GM12801 (cell line): ENCODE results near the gene DEAF1.

ENCODE experiments used
- TF ChIP-seq, protein P1 (sequence below): IDR thresholded peaks from one replicate; pipeline ENCODE4 v1.5.1; 2011; ENCODE audit warnings: control low read depth; ENCODE audit not compliant: insufficient read length; ENCODE audit errors: extremely low read depth

Gene DEAF1

DNA sequence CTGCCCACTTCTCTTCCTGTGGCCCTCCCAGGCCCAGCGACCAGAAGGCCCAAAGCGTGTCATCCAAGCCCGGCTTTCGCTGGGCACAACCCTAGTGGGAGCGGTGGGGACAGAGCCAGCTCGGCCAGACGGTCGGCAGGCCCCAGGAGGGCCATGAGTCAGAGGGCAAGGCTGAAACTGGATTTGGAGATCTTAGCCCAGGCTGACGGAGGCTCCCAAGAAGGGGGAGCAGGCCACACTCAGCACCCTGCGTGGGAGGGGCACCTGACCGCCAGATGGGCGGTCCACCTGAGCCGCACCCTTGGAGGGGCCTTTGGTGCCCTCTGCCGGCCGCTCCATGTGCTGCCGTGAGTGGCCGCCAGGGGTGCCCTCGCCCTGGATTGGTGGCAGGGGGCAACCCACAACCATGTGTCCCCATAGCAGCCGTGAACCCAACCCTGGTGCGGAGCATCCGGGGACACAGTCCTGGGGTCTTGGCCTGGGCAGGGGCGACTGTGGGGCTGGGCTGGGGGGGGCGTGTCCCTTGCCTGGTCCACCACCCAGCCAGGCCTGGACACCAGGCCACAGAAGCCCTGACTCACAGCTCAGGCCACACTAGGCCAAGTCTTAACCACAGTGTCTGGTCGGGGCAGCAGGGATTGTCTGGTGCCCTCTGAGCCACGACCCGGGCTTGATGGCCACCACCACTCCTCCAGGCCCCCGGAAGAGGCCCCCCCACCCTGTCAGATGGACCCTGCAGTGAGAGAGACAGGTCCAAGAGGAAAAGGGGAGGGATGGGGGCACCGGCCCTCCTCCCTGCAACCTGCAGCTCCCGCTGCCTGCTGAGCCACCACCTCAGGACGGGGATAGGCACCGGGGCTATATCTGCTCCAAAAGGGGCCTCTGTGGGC is 33.1 kb upstream of the DEAF1 start:
- TF ChIP-seq, protein P1, sequence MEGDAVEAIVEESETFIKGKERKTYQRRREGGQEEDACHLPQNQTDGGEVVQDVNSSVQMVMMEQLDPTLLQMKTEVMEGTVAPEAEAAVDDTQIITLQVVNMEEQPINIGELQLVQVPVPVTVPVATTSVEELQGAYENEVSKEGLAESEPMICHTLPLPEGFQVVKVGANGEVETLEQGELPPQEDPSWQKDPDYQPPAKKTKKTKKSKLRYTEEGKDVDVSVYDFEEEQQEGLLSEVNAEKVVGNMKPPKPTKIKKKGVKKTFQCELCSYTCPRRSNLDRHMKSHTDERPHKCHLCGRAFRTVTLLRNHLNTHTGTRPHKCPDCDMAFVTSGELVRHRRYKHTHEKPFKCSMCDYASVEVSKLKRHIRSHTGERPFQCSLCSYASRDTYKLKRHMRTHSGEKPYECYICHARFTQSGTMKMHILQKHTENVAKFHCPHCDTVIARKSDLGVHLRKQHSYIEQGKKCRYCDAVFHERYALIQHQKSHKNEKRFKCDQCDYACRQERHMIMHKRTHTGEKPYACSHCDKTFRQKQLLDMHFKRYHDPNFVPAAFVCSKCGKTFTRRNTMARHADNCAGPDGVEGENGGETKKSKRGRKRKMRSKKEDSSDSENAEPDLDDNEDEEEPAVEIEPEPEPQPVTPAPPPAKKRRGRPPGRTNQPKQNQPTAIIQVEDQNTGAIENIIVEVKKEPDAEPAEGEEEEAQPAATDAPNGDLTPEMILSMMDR, result no peak

DNA sequence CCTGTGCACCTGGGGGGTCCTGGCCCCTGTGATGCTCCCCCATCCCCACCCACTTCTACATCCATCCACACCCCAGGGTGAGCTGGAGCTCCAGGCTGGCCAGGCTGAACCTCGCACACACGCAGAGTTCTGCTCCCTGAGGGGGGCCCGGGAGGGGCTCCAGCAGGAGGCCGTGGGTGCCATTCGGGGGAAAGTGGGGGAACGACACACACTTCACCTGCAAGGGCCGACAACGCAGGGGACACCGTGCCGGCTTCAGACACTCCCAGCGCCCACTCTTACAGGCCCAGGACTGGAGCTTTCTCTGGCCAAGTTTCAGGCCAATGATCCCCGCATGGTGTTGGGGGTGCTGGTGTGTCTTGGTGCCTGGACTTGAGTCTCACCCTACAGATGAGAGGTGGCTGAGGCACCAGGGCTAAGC is 32.3 kb upstream of the DEAF1 start:
- TF ChIP-seq, protein P1, result no peak

DNA sequence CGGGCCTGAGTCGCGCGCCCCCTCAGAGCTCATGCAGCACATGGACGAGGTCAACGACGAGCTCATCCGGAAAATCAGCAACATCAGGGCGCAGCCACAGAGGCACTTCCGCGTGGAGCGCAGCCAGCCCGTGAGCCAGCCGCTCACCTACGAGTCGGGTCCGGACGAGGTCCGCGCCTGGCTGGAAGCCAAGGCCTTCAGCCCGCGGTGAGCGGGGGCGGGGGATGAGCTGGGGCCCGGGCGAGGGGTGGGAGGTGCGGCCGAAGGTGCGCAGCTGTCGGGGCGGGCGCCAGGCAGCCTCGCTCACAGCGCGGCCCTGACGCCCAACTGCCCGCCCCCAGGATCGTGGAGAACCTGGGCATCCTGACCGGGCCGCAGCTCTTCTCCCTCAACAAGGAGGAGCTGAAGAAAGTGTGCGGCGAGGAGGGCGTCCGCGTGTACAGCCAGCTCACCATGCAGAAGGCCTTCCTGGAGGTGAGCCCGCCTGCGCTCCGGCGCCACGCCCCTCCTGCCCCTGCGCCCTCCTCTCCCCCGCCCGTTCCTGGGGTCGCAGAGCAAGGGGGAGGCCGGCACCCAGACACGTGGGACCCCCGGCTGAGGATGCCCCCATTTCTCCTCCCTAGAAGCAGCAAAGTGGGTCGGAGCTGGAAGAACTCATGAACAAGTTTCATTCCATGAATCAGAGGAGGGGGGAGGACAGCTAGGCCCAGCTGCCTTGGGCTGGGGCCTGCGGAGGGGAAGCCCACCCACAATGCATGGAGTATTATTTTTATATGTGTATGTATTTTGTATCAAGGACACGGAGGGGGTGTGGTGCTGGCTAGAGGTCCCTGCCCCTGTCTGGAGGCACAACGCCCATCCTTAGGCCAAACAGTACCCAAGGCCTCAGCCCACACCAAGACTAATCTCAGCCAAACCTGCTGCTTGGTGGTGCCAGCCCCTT is 31.5 kb upstream of the DEAF1 start:
- TF ChIP-seq, protein P1, result no peak

DNA sequence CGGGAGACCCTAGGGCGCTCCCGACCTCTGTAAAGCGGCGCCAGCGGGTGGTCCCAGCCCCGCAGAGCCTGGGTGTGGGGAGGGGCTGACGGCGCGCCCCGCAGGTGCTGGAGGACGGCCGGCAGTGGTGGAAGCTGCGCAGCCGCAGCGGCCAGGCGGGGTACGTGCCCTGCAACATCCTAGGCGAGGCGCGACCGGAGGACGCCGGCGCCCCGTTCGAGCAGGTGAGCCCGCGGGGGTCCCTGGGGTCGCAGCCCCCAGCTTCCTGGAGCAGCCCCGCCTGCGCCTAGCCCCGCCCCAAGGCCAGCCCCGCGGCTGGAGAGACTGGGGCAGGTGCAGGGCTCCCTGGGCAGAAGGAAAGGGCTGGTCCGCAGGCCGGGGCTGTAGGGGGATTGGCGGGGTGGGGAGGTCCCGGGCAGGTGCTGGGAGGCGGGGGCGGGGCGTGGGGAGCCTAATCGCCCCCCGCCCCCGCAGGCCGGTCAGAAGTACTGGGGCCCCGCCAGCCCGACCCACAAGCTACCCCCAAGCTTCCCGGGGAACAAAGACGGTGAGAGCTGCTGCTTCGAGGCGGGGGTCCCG is 30.7 kb upstream of the DEAF1 start:
- TF ChIP-seq, protein P1, result no peak

DNA sequence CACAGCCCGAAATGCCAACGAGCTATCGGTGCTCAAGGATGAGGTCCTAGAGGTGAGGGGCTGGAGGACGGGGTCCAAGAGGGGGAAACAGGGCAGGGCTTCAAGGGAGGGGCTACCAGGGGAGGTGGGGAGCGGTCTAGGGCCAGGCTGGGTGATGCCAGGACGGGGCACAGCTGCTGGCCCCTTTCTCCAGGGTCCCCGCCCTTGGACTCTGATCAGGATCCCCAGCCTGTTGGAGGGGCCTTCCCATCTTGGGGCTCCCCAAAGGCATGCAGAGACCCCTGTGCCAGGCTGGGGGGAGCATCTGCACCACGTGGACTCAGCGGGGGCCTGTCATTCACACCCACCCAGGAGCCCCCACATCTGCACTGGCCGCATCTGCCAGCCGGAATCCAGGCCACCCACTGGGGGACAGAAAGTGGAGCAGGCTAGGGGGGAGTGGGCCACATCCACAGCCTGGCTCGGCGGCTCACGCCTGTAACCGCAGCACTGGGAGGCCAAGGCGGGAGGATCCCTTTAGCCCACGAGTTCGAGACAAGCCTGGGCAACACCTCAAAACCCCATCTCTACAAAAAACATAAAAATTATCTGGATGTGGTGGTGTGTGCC is 29.9 kb upstream of the DEAF1 start:
- TF ChIP-seq, protein P1, result no peak

DNA sequence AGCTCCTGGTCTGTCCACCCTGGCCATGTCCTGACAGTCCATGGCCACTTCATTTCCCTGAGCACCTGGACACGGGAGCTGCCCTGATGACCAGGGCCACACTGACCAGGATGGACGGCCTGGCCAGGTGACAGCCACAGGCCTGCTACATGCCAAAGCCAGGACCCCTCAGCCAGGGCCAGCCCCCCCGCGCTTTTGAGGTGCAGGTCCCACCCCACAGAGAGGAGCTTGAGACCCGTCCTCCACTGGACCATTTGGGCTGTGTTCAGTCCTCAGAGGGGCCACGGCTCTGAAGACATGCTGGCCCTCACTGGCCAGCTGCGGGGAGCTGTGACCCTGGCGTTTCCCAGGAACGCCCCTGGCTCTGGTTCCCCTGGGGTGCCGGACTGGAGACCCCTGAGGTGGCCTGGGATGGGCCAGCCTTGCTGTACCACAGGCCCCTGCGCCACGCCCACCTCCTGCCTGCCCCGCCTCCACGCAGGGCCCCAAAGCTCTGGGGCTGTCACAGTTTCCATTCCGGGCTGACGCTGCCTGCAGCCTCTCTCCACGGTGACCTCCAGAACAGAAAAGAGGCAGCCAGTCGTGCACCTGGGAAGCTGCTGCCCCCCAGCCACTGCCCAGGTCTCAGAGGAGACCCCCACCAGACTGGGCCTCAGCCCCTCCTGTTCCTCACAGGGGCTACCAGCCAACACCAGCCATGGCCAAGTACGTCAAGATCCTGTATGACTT is 29.2 kb upstream of the DEAF1 start:
- TF ChIP-seq, protein P1, result no peak
